GM23338 (cell line): ENCODE measurements around the gene RAB40B. TPM values are rescaled to one million over a fixed set of nuclear protein-coding genes. Genes with fewer than 3 reads are reported as not detected.

Source experiments
- ATAC-seq: fragments of 200-7000 bp; cut with Tn5 transposase; 3 replicates; pipeline ENCODE4 v1.9.1; 2020
- DNase-seq: peaks from one replicate; pipeline ENCODE4 v3.0.0-alpha.2; 2015; ENCODE audit warnings: low spot score
- H2AFZ ChIP-seq: fragments of 200-600 bp; sonication (generic); 2 replicates; pipeline ENCODE4 v1.8.0; 2016; ENCODE audit warnings: antibody characterized with exemption, mild to moderate bottlenecking, moderate library complexity
- H3F3A ChIP-seq: fragments of 200-600 bp; sonication (generic); replicated peaks from 2 replicates; pipeline ENCODE4 v1.8.0; 2017; ENCODE audit warnings: antibody characterized with exemption, mixed run types, low read depth
- H3K27ac ChIP-seq: fragments of 200-600 bp; sonication (generic); 2 replicates; pipeline ENCODE4 v1.6.1; 2016; ENCODE audit warnings: low read depth
- H3K27me3 ChIP-seq: fragments of 200-600 bp; sonication (generic); 2 replicates; pipeline ENCODE4 v1.8.0; 2016; ENCODE audit warnings: mild to moderate bottlenecking, mixed run types, moderate library complexity; ENCODE audit not compliant: insufficient read depth
- H3K36me3 ChIP-seq: fragments of 200-600 bp; sonication (generic); 2 replicates; pipeline ENCODE4 v1.8.0; 2016; ENCODE audit warnings: mild to moderate bottlenecking; ENCODE audit not compliant: insufficient read depth
- H3K4me1 ChIP-seq: fragments of 200-600 bp; sonication (generic); 2 replicates; pipeline ENCODE4 v1.8.0; 2016; ENCODE audit warnings: mild to moderate bottlenecking, moderate library complexity; ENCODE audit not compliant: insufficient read depth
- H3K4me2 ChIP-seq: fragments of 200-600 bp; sonication (generic); 2 replicates; pipeline ENCODE4 v1.7.1; 2017; ENCODE audit warnings: mixed run types
- H3K4me3 ChIP-seq: fragments of 200-600 bp; sonication (generic); 2 replicates; pipeline ENCODE4 v1.6.1; 2016; ENCODE audit warnings: mixed run types
- H3K79me2 ChIP-seq: fragments of 200-600 bp; sonication (generic); replicated peaks from 2 replicates; pipeline ENCODE4 v1.8.0; 2017; ENCODE audit warnings: mild to moderate bottlenecking; ENCODE audit not compliant: insufficient read depth
- H3K9me2 ChIP-seq: fragments of 200-600 bp; sonication (generic); 2 replicates; pipeline ENCODE4 v1.8.0; 2017; ENCODE audit not compliant: insufficient read depth
- H4K20me1 ChIP-seq: fragments of 200-600 bp; sonication (generic); replicated peaks from 2 replicates; pipeline ENCODE4 v1.8.0; 2017; ENCODE audit warnings: mild to moderate bottlenecking; ENCODE audit not compliant: insufficient read depth
- H3K27ac Mint-ChIP-seq: 2 replicates; pipeline ENCODE4 v1.8.0; 2020; ENCODE audit warnings: inconsistent platforms, mild to moderate bottlenecking, moderate library complexity, mixed read lengths
- H3K27me3 Mint-ChIP-seq: 3 replicates; pipeline ENCODE4 v1.8.0; 2022; ENCODE audit warnings: low read depth, mild to moderate bottlenecking, moderate library complexity, mixed read lengths, inconsistent platforms; ENCODE audit not compliant: insufficient read depth, poor library complexity
- H3K36me3 Mint-ChIP-seq: 3 replicates; pipeline ENCODE4 v1.8.0; 2021; ENCODE audit warnings: low read depth, mild to moderate bottlenecking, inconsistent platforms, moderate library complexity, mixed read lengths
- H3K4me1 Mint-ChIP-seq: 3 replicates; pipeline ENCODE4 v1.8.0; 2020; ENCODE audit warnings: mild to moderate bottlenecking, inconsistent platforms, mixed read lengths
- H3K4me3 Mint-ChIP-seq: 3 replicates; pipeline ENCODE4 v1.8.0; 2021; ENCODE audit warnings: moderate library complexity, mild to moderate bottlenecking, inconsistent platforms, mixed read lengths
- H3K9me3 Mint-ChIP-seq: 3 replicates; pipeline ENCODE4 v1.8.0; 2020; ENCODE audit warnings: moderate library complexity, mild to moderate bottlenecking, inconsistent platforms, mixed read lengths
- CTCF ChIP-seq, 2 experiments: fragments of 200-600 bp in 1 of 2; sonication (generic) in 1 of 2; conservative IDR thresholded peaks; 2 replicates each; pipeline versions ENCODE4 v1.5.1 to v1.6.1; 2016 to 2017; ENCODE audit warnings: antibody characterized with exemption in 2 of 2, low read depth in 2 of 2, mild to moderate bottlenecking in 2 of 2, moderate library complexity in 1 of 2
- ETS1 ChIP-seq: IDR thresholded peaks from 2 replicates; pipeline ENCODE4 v1.6.1; 2016; ENCODE audit warnings: antibody characterized with exemption
- EZH2 ChIP-seq: fragments of 200-600 bp; sonication (generic); IDR thresholded peaks from one replicate; pipeline ENCODE4 v1.8.0; 2017; ENCODE audit warnings: antibody characterized with exemption, mild to moderate bottlenecking, low read depth; ENCODE audit not compliant: unreplicated experiment
- STAT1 ChIP-seq: IDR thresholded peaks from one replicate; pipeline ENCODE4 v1.6.1; 2016; ENCODE audit warnings: antibody characterized with exemption; ENCODE audit not compliant: unreplicated experiment
- polyA plus RNA-seq: library from polyadenylated mRNA; unstranded; fragments of >200 nt; fragmentation: Nextera tagmentation; extraction: Ambion mirVana; gene quantifications from 2 replicates; pipeline ENCODE4 v1.2.1, GENCODE V29; 2016
- total RNA-seq: library from RNA; depleted of rRNA; stranded (reverse); fragments of >200 nt; shearing (Covaris generic); gene quantifications from 2 replicates; pipeline ENCODE4 v1.2.3, GENCODE V29; 2014

Gene RAB40B
- total and polyA plus RNA-seq, 2 experiments from 2014 or later, result 4.2 to 5.2 TPM

- TF ChIP-seq CTCF (conservative IDR thresholded peaks at IDR 0.05; ENCODE audit: low read depth in 2 of 2) (0 out of 4 replicates have a peak, but pooled peaks of 1 of the 2 experiments have one; percentile 1), EZH2 (no peak)
- Histone ChIP-seq H3K4me2 (no peak overlapping the region), H3K9me2 (no peaks in the 10 kb centered on the region), H3K27ac (no peak overlapping the region), H2AFZ (no peak overlapping the region), H3K4me3 (no peak overlapping the region), H4K20me1 (no peaks in the 10 kb centered on the region), H3K27me3 (0 out of 2 replicates have a peak, but pooled peaks cover 4% of the 10 kb centered on the region), H3K4me1 (peaks cover 4% of the 10 kb centered on the region; the same call in 1 of the 2 replicates), H3F3A (no peaks in the 10 kb centered on the region), H3K36me3 (no peaks in the 10 kb centered on the region), H3K79me2 (peaks cover 4% of the 10 kb centered on the region; the same call in 1 of the 2 replicates)
- peaks cover 6% of the 10 kb centered on the region for H3K27me3 Mint-ChIP-seq
- H3K36me3 Mint-ChIP-seq, result no peaks in the 10 kb centered on the region; the same call in 2 of the 3 replicates
- ATAC-seq (no peak), DNase-seq (no peak)
- H3K4me1 Mint-ChIP-seq, result peaks cover 9% of the 10 kb centered on the region
- H3K9me3 Mint-ChIP-seq, result no peaks in the 10 kb centered on the region; the same call in 2 of the 3 replicates
- H3K4me3 Mint-ChIP-seq, result no peak overlapping the region
- no peak overlapping the region for H3K27ac Mint-ChIP-seq
Observed at GRCh38 chr17:82713071-82713723, 14.7 kb upstream of the RAB40B start.

GRCh38 chr17:82710499-82711232 lies 12.2 kb upstream of the RAB40B start:
- Mint-ChIP-seq H3K4me3 (no peak overlapping the region), H3K9me3 (no peaks in the 10 kb centered on the region), H3K4me1 (peaks cover under 1% of the 10 kb centered on the region; the same call in 1 of the 3 replicates), H3K27ac (no peak overlapping the region), H3K27me3 (peaks cover 7% of the 10 kb centered on the region), H3K36me3 (no peaks in the 10 kb centered on the region; the same call in 2 of the 3 replicates)
- no peaks in the 10 kb centered on the region for H3K79me2 ChIP-seq
- H3K27me3 ChIP-seq, result 0 out of 2 replicates have a peak, but pooled peaks cover 4% of the 10 kb centered on the region
- H3K4me3 ChIP-seq, result no peak overlapping the region
- peak; percentile 47 for DNase-seq
- no peak overlapping the region for H2AFZ ChIP-seq
- no peaks in the 10 kb centered on the region for H3K36me3 ChIP-seq
- H3K9me2 ChIP-seq, result no peaks in the 10 kb centered on the region
- TF ChIP-seq CTCF (conservative IDR thresholded peaks at IDR 0.05; ENCODE audit: low read depth in 2 of 2), result peak in 1 of 2 experiments; percentile 67; a peak in 3 of 4 replicates
- no peak for TF ChIP-seq STAT1
- no peak for TF ChIP-seq ETS1
- ATAC-seq, result peak; percentile 55
- no peak overlapping the region for H3K27ac ChIP-seq
- no peaks in the 10 kb centered on the region for H3F3A ChIP-seq
- H3K4me1 ChIP-seq, result peaks cover 2% of the 10 kb centered on the region; the same call in 1 of the 2 replicates
- no peak overlapping the region for H3K4me2 ChIP-seq
- no peaks in the 10 kb centered on the region for H4K20me1 ChIP-seq
